AG10803 (cell line): ENCODE measurements around the gene EVX1.

Source experiments
- DNase-seq: peaks from one replicate; pipeline ENCODE4 v3.0.0; 2010; ENCODE audit warnings: low read depth
- H3K4me3 ChIP-seq: 2 replicates; pipeline ENCODE4 v1.5.1; 2011; ENCODE audit warnings: mild to moderate bottlenecking, low read length, control low read depth
- CTCF ChIP-seq: conservative IDR thresholded peaks from 2 replicates; pipeline ENCODE4 v1.5.1; 2011; ENCODE audit warnings: mild to moderate bottlenecking, low read length, control low read depth, inconsistent platforms

EVX1 gene

GRCh38 chr7:27242555-27243339 lies at the start of gene EVX1:
Gene EVX1, plus strand, starts transcription at chr7:27242802. Its CDS starts 229 bp downstream, at chr7:27243031.
- no peak for TF ChIP-seq CTCF
- H3K4me3 ChIP-seq: peak within 1 kb of the TSS; percentile 36
- DNase-seq: no peak

- no peak for DNase-seq
- TF ChIP-seq CTCF: no peak
- H3K4me3 ChIP-seq: no peak overlapping the region
These were observed 49.1 kb upstream of the EVX1 start for GRCh38 chr7:27193335-27194001.

DNA sequence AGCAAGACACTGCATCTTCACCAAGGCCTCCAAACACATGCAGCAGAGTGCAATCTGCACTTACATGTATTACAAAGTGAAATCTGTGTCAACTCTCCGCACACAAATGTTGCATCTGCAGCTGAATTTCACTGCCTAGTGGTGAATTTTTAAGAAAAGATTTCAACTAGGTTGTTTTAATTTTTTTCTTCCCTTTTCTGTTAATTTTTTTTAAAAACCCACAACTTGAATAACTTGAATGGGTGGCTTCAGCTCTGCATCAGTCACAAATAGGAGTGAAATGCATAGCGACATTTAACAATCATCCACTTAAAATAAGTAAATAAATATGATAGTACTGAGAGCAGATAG lies 48.6 kb upstream of the EVX1 start:
- no peak overlapping the region for H3K4me3 ChIP-seq
- DNase-seq: no peak
- no peak for TF ChIP-seq CTCF

GRCh38 chr7:27194686-27195379 lies 47.8 kb upstream of the EVX1 start:
- H3K4me3 ChIP-seq: no peak overlapping the region
- no peak for DNase-seq
- TF ChIP-seq CTCF: no peak

GRCh38 chr7:27196287-27196767 lies 46.3 kb upstream of the EVX1 start:
- peak; percentile 70 for DNase-seq
- H3K4me3 ChIP-seq: no peak overlapping the region
- peak; percentile 90 for TF ChIP-seq CTCF

- TF ChIP-seq CTCF: no peak
- no peak overlapping the region for H3K4me3 ChIP-seq
- no peak for DNase-seq
These were observed 45.2 kb upstream of the EVX1 start for GRCh38 chr7:27197137-27198042.
